Left ventricle myocardium inferior (tissue), 1 donor: ENCODE data around the gene TRAPPC14. TPM values are rescaled to one million over a fixed set of nuclear protein-coding genes. Genes with fewer than 3 reads are reported as not detected.
"Not testable (repeated sequence)": the region's sequence is repeated elsewhere in the genome, so short reads cannot be mapped to it uniquely, and the experiment has no call there.

Experiments used
- DNase-seq: peaks from one replicate; pipeline ENCODE4 v3.0.0-alpha.2; 2020
- H3K27ac ChIP-seq: fragments of 200-600 bp; replicated peaks from 2 replicates; pipeline ENCODE4 v1.8.0; 2021
- H3K27me3 ChIP-seq: fragments of 200-600 bp; 2 replicates; pipeline ENCODE4 v1.8.0; 2021; ENCODE audit warnings: low read depth
- H3K36me3 ChIP-seq: fragments of 200-600 bp; 2 replicates; pipeline ENCODE4 v1.8.0; 2021
- H3K4me1 ChIP-seq: fragments of 200-600 bp; 2 replicates; pipeline ENCODE4 v1.8.0; 2021
- H3K4me3 ChIP-seq: fragments of 200-600 bp; 2 replicates; pipeline ENCODE4 v1.8.0; 2021; ENCODE audit warnings: mild to moderate bottlenecking, moderate library complexity
- H3K9me3 ChIP-seq: fragments of 200-600 bp; replicated peaks from 2 replicates; pipeline ENCODE4 v1.8.0; 2021
- CTCF ChIP-seq: fragments of 200-600 bp; IDR thresholded peaks from 2 replicates; pipeline ENCODE4 v1.8.0; 2021; ENCODE audit warnings: antibody characterized with exemption, mild to moderate bottlenecking, borderline replicate concordance
- intact Hi-C: fragments of 100-400 bp; cut with micrococcal nuclease; formaldehyde crosslinking; loops from one replicate; pipeline ENCODE4 v1.11.0; 2022
- total RNA-seq: library from RNA; stranded (reverse); fragmentation: NEBNext Ultra II Directional; extraction: Animal tissue kit (Norgen Biotek cat#: 25700); gene quantifications from one replicate; pipeline ENCODE4 v1.2.1, GENCODE V29; 2021
- donor health status: DM: no; HTN: yes; CAD: no; lungs with severe emphysema.

TRAPPC14 gene
- total RNA-seq, 1 donor from 2014 or later, result 7.1 TPM

GRCh38 chr7:100192969-100193368 is 34.4 kb upstream of the TRAPPC14 start:
- no peak for TF ChIP-seq CTCF
- DNase-seq, result no peak
- Histone ChIP-seq H3K4me1 (no peaks in the 10 kb centered on the region), H3K27me3 (no peaks in the 10 kb centered on the region), H3K27ac (no peak overlapping the region), H3K36me3 (no peaks in the 10 kb centered on the region), H3K9me3 (no peaks in the 10 kb centered on the region), H3K4me3 (no peak overlapping the region)
- intact Hi-C loops, result no loop called here

GRCh38 chr7:100192281-100192862 is 33.8 kb upstream of the TRAPPC14 start:
- intact Hi-C loops, H3K4me3 ChIP-seq, H3K27ac ChIP-seq, H3K9me3 ChIP-seq, H3K27me3 ChIP-seq, H3K4me1 ChIP-seq, H3K36me3 ChIP-seq, DNase-seq: not testable (repeated sequence)

GRCh38 chr7:100191775-100192174 is 33.3 kb upstream of the TRAPPC14 start:
- Histone ChIP-seq H3K4me1 (no peaks in the 10 kb centered on the region), H3K36me3 (no peaks in the 10 kb centered on the region), H3K4me3 (no peak overlapping the region), H3K9me3 (no peaks in the 10 kb centered on the region), H3K27me3 (no peaks in the 10 kb centered on the region), H3K27ac (no peak overlapping the region)
- intact Hi-C loops, result no loop called here
- TF ChIP-seq CTCF, result no peak
- no peak for DNase-seq

- no peaks in the 10 kb centered on the region for H3K9me3 ChIP-seq
- TF ChIP-seq CTCF, result peak; percentile 50
- intact Hi-C loops, result no loop called here
- DNase-seq, result no peak
- no peak overlapping the region for H3K27ac ChIP-seq
- H3K4me3 ChIP-seq, result no peak overlapping the region
- no peaks in the 10 kb centered on the region for H3K4me1 ChIP-seq
- no peaks in the 10 kb centered on the region for H3K36me3 ChIP-seq
- H3K27me3 ChIP-seq, result no peaks in the 10 kb centered on the region
Observed at GRCh38 chr7:100190048-100190711, 31.7 kb upstream of the TRAPPC14 start.

- no peaks in the 10 kb centered on the region for H3K9me3 ChIP-seq
- no peaks in the 10 kb centered on the region for H3K36me3 ChIP-seq
- H3K27ac ChIP-seq, result no peak overlapping the region
- no peak for DNase-seq
- intact Hi-C loops, result no loop called here
- TF ChIP-seq CTCF, result no peak
- H3K4me3 ChIP-seq, result no peak overlapping the region
- peaks cover under 1% of the 10 kb centered on the region for H3K27me3 ChIP-seq
- no peaks in the 10 kb centered on the region for H3K4me1 ChIP-seq
Observed at GRCh38 chr7:100189061-100189460, 30.5 kb upstream of the TRAPPC14 start.

GRCh38 chr7:100185726-100186125 is 27.2 kb upstream of the TRAPPC14 start:
- DNase-seq, result no peak
- Histone ChIP-seq H3K27me3 (peaks cover 16% of the 10 kb centered on the region), H3K4me1 (no peaks in the 10 kb centered on the region), H3K36me3 (no peaks in the 10 kb centered on the region), H3K9me3 (no peaks in the 10 kb centered on the region), H3K4me3 (no peak overlapping the region), H3K27ac (no peak overlapping the region)
- TF ChIP-seq CTCF, result no peak
- intact Hi-C loops, result no loop called here

GRCh38 chr7:100183090-100183489 is 24.6 kb upstream of the TRAPPC14 start:
- intact Hi-C loops, H3K36me3 ChIP-seq, H3K27ac ChIP-seq, H3K4me3 ChIP-seq, DNase-seq, H3K4me1 ChIP-seq, H3K9me3 ChIP-seq: not testable (repeated sequence)
- H3K27me3 ChIP-seq, result peaks cover 16% of the 10 kb centered on the region

- H3K4me1 ChIP-seq, H3K4me3 ChIP-seq, H3K27ac ChIP-seq, DNase-seq, H3K9me3 ChIP-seq, H3K36me3 ChIP-seq, intact Hi-C loops: not testable (repeated sequence)
- H3K27me3 ChIP-seq, result peaks cover 16% of the 10 kb centered on the region
Observed at GRCh38 chr7:100182616-100183015, 24.1 kb upstream of the TRAPPC14 start.

GRCh38 chr7:100180084-100180483 is 21.6 kb upstream of the TRAPPC14 start:
- H3K9me3 ChIP-seq, H3K27ac ChIP-seq, DNase-seq, intact Hi-C loops, H3K4me3 ChIP-seq, H3K36me3 ChIP-seq: not testable (repeated sequence)
- Histone ChIP-seq H3K27me3 (peaks cover 16% of the 10 kb centered on the region), H3K4me1 (peaks cover 17% of the 10 kb centered on the region)
